GM19351 (cell line): ENCODE results near the gene CGNL1.

ENCODE experiments used
- ATAC-seq: cut with Tn5 transposase; IDR thresholded peaks from one replicate; pipeline ENCODE4 v1.9.1; 2021; ENCODE audit warnings: mild to moderate bottlenecking, moderate library complexity; ENCODE audit not compliant: unreplicated experiment

Gene CGNL1

DNA sequence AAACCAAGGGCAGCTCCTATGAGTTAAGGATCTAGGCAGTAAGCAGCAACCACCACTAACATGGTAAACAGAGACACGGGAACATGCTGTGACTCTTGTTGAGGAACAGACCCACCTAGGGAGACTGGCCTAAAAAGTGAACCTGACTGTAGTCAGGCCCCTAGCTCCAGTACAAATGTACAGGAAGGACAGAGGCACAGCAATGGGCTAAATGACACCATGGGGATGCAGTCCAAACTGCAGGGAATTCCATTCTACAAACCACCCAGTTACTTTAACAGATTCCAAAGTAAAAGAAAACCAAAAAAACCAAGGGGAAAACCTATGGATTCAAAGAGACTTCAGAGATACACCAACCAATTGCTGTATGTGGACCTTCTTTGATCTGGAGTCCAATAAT is 28.2 kb upstream of the CGNL1 start:
- no peak for ATAC-seq

DNA sequence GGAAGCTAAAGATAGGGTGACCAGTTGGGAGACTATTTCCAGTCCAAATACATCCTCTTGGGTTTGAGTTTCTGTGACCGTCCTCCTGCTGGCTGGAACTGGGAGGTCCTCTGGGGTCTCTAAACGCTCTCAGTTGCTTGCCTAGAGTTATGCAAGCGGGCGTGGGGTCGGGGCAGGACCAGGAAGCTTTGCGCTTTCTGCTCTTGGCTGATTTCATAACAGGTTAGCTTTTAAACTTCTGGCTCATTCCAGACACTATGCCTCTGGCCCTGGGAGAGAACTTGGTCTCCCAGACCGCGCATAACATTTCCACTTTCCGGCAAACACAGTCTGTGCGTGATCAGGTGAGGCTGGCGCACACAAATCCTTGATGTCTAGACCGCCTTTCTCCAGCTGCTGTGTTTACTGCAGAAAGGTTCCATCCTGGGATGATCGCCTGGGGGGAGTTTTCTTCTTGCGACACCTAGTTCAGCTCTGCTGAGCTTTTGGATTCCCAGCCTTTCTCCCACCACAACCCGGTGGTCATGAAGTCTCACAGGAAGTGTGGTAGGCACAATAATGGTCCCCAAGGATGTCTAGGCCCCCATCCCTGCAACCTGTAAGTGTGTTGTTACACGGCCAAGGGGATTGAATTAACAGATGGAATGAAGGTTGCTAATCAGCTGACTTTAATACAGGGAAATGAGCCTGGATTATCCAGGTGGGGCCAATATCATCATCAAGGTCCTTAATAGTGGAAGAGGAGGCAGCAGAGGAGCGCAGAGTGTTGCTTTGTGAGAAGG is 23.6 kb upstream of the CGNL1 start:
- no peak for ATAC-seq

DNA sequence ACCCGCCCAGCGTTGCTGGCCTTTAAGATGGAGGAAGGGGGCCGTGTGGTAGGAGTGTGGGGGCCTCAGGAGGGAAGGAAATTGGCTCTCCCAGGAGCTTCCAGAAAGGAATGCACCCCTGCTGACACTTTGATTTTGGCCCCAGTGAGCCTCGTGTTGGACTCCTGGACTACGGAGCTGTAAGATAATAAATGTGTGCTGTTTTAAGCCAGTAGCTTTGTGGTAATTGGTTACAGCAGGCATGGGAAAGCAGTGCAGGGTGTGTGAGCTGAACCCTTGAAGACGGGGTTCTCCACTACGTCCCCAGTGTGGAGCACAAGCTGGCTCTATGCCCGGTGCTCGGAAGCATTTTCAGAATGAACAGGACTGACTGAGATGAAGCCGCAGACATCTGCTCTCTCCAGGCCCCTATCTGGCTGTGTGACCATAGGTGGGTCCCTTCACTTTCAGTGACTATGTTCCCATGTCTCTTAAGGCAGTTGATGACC is 22.9 kb upstream of the CGNL1 start:
- ATAC-seq = no peak

DNA sequence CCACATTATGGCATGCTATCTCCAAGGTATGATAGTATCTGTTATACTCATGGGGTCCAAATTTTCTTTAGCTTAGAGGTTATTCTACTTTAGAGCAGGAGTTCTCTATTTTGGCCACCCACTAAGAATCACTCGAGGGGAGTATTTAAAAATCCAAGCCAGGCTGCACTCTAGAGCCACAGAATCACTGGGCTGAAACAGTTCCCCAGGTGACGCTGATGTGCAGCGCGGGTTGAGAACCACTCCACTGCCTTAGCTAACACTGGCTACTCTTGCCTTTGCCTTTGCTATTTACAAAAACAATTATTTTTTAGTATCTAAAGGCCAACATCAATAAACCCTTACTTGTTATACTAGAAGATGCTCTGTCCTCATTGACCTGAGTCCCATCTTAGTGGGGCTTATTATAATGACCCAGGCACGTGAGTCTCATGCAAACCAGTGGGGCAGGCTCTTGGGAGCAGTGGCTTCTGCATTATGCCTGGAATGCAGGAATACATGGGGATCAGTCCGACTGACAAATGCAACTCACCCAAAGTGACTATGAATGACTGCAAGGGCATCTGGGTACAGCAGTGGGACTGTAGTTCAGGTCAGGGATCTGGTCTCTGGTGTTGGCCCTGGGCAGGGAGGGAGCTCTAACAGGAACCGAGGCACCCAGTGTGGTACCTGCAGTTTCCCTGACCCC is 21.7 kb upstream of the CGNL1 start:
- ATAC-seq = no peak

DNA sequence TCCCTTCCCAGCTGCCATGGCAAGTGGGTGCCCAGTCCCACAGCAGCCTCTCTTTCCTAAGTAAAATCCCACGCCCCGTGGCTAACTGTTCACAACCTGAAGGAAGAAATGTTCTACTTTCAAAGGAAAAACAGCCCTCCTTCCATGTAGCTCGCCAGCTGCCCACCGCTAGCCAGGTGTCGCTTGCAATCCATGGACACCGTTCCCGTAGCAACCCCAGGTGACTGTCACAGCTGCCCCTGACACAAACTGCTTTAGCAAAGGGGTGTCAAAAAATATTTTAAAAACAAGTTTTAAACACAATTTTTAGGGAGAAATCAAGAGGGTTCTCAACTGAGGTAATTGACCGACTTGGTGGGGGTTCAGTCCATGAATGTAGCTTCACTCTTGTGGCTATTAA is 21.0 kb upstream of the CGNL1 start:
- no peak for ATAC-seq

DNA sequence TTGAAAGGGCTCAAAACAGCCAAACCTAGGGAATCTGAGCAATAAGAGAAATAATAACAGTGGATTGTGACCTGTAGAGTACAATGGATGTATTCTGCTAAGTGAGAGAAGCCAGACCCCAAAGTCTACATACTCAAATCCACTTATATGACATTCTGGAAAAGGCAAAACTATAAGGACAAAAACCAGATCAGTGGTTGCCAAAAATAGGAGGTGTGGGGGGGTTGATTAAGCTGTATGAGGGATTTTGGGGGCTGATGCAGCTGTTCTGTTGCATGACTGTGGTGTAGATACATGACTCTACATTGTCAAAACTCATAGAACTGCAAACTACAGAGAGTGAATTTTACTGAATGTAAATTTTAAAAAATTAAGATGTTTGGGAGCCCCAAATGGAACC is 20.1 kb upstream of the CGNL1 start:
- no peak for ATAC-seq

DNA sequence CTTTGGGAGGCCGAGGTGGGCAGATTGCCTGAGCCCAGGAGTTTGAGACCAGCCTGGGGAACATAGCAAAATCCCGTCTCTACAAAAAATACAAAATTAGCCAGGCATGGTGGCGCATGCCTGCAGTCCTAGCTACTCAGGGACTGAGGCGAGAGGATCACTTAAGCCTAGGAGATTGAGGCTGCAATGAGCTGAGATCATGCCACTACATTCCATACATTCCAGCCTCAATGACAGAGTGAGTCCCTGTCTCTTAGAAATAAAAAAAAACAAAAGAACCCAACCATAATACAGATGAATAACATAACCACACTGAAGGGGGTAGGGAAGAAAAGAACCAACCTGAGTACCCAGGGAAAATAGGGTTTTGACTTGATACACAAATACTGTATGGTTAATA is 19.7 kb upstream of the CGNL1 start:
- ATAC-seq = no peak

DNA sequence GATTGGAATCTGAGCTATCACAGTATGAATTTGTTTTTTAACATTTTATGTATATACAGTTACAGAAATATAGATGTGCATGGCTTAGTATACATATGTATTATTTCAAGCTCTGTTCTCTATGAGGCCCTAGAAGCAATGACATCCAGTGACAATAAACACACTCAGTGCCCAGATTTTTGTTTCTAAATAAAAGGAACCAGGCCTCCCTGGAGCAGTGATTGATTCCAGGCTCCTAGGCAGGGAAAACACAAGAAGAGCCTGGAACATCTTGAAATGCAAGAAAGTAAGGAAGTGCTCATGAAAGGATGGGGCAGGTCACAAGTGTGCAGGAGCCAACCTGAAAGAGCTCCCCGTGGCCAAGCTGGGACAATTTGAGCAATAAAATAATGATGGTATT is 18.5 kb upstream of the CGNL1 start:
- no peak for ATAC-seq

DNA sequence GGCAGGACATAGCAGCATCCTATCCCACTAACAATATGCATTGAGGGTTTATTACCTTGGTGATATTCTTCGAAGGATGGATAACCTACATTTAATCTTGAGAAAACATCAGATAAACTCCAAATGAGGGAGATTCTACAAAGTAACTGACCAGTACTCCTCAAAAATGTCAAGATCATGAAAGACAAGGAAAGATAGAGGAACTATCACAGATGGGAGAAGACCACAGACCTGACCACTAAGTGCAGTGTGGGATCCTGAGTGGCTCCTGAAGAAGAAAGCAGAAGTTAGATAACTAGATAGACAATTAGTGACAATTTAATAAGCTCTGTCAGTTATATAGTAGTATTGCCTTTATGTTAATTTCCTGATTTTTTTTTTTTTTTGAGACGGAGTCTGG is 17.7 kb upstream of the CGNL1 start:
- no peak for ATAC-seq

DNA sequence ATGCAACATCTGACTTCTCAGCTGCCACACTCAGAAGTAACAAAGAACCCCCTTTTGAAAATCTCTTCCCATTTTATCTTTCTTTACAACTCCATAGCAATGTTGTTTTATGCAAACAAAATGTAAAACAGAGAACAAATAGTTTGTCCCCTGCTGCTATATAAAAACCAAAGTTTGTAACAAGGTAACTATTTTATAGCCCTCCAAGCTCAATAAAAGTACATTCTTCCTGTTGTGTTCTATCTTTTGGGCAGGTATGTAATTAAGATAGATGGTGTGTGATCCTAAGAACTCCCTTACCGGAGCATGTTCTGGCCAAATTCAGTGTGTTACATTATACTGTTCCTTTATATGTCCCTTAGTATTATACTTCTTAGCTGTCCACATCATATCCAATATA is 12.6 kb upstream of the CGNL1 start:
- no peak for ATAC-seq

DNA sequence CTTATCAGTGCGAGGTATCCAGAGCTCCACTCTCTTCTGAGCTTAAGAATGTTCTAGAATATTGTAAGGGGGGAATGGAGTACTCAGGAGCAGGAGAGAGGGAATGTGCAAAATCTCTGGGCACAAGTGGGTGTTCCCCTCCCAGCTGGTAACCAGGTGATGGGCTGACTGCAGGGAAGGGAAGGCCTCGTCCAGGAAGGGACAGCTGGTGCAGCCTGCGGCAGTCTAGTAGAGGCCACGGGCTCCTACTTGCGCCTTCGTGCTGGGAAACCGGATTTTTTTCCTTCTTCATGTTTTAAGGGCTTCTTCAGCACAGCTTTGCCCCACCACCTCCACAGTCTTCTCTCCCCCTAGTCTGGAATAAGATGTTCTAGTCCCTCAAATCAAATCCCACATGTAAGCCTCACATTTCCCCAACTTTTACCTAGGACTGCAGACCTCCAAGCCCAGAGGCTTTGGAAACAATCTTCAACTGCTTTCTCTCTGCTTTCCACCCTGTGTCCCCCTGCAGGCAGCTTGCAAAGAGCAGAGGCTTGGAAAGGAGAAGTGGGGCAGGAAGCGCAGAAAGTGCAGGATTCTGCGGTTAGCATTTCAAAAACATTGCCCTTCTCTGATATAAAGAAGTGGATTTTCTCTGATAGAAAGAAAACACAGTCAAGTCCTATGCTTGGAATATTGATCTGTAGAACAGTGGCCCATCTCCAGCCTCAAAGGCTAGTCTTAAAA is 11.9 kb upstream of the CGNL1 start:
- ATAC-seq = no peak

DNA sequence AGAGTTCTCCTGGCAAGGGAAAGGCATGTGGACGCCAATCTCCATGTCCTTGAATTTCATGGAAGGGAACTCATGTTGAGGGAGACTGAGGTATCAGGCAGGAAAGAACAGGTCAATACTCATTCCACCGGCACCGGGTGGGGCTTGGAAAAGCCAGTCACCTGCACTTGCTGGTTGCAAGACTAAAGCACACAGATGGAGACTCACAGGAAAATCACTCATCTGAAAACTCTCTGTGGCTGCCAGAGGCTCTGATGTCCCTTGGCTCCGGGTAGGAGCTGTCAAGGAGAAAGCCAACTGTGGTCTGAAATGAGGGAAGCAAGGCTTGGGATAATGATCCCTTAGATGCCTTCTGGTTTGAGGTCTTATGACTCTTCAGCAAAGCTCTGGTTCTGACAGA is 8.7 kb upstream of the CGNL1 start:
- no peak for ATAC-seq

DNA sequence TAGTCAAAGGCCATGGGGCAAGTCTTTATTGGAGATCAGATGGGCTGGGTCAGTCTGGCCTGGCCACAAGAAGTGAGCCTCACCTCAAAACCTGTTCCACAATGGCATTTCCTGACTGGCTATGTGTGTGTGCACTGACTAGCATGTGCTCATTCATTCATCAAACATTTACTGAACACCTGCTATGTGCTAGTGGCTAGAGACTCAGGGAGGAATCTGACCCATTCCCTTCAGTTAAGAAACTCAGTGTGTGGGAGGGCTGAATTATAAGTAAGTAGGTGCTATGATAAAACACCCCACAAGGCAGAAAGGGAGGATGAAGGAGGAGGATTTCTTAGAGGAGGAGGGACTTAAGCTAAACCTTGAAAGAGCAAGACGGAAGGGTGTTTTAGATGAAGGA is 5.4 kb upstream of the CGNL1 start:
- no peak for ATAC-seq

DNA sequence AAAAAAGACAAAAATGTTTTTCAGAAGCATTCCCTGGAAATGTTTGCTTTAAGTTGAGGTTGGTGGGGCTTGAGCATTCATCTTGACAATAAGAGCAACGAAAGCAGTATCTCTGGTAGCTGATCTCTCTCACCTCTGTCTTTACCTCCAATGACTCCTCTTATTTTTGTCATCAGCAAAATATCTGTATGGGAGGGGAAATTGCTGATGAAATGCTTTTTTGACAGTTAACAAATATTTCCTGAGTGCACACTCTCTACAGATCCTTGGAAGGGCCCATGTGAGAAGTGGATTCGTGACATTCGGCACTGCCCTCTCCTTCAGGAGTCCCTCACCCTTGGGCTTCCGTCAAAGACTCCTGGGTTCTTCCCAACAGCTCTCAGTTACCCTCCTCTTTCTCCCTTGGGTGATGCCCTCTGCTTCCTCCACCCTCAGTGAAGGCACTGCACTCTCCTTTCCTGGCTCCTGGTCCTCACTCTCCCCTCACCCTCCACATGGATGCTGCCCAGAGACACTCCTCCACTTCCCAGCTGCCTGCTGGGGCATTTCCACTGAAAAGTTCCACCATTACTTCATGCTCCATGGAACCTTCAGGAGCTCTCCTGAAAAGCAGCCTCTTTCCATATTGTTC is 2.9 kb upstream of the CGNL1 start:
- ATAC-seq = no peak

DNA sequence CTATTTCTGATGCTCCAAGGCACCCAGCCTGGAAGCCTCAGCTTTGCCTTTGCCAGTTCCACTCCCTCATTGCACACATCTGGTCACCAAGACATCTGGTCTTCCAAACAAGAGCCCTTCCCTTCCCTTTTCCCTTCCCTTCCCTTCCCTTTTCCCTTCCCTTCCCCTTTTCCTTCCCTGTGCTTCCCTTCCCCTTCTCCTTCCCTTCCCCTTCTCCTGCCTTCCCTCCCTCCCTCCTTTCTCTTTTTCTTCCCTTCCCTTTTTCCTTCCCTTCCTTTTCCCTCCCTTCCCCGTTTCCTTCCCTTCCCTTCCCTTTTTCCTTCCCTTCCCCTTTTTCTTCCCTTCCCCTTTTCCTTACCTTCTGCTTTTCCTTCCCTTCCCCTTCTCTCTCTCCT is 2.4 kb upstream of the CGNL1 start:
- ATAC-seq = no peak

DNA sequence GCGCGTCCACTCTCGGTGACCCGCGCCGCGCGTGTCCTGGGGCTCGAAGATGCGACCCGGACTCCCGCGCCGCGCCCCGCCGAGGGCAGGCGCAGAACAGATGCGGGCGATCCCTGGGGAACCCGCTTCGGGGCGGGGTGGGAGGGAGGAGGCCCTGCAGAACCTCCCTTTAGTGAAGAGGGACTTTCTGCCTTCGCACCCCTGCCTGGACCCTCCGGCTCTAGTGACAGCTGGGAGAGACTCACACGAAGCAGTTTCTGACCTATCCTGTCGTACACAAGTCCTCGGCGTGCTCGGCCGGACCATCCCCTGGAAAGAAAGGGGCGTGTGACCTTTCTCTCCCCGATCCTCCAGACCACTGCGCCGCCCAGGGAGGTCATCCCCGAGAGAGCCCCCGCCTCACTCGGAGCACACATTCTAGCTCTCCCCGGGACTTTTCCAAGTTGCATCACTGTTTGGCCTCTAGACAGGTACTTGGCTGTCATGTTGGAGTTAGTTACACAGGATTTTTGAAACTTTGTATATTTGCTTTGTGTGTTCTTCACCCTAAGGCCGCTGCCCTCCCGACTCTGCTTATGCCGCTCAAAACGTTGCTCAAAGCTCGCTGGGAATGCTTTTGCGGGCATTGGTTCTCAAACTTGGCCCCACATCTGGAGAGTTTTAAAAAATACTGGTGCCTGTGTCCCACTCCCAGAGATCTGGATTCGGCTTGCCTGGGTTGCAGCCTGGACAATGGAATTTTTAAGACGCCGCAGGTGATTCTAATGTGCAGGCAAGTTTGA is 582 bp downstream of the CGNL1 start:
- ATAC-seq = no peak

DNA sequence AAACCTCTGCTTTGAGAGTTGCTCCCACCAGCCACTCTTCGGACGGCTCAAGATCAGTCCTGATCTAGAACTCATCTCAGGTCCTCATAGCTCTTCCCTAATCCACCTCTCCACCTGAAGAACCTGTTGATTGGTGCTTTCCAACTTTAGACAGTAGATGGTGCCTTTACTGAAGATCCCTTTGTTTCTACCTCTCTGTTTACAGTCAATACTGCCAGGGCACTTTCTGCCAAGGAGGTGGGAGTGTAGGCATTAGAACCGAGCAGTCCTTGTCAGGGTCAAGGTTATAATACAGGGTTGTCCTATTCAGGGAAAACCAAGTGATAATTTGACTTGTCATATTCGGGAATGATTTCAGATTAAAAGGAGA is 1.2 kb downstream of the CGNL1 start:
- no peak for ATAC-seq

DNA sequence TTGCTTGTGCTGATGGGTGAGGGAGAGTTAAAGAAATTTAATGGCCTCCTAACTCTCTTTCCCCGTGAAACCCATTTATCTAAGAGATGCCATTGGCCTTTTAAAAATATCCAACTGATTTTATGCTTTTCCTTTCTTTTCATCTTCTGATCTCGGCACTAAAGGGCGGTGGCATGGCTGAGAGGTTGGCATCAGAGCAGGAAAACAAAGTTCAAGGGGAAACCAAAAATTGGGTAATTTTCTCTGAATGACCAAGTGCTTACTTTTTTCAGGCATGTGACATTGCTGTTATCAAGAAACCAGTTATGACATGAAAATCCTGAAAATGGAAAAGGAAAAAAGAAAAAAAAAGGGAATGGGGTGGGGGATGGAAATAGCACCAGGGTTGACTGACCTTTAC is 3.2 kb downstream of the CGNL1 start:
- ATAC-seq = no peak

DNA sequence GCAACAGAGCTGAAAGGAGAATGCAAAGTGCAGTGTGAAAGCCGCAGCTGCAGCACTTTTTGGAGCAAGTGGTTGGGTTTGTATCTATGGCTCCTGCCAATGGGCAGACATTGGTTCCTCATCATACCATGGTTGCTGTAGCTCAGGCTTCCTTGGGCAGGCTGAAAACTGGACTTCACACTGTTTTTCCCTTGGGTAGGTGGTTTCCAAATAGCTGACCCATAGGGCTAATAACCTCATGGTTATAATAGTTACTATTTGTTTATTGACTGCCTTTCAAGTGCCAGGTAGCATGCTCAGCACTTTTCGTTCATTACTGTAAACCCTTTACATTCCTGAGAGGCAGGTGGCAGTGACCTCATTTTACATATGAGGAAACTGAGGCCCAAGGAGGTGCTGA is 4.5 kb downstream of the CGNL1 start:
- ATAC-seq = no peak

DNA sequence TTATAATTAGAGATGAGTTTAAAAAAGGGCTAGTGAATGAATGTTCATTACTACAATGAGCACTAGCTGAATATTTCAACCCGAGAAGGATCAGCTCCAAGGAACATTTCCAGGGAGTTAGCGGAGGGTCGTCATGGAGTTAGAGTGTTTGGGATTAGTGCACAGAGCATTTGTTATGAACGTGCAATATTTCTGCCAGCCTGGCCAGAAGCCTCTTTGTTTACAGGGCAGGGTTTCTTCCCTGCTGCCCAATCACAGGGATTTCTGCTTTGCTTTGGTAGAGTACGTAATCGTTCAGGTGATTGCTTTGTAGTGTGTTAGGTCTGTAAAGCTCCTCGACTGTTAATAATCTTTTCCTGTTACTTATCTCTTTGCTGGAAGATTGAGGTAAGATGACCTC is 5.9 kb downstream of the CGNL1 start:
- no peak for ATAC-seq

DNA sequence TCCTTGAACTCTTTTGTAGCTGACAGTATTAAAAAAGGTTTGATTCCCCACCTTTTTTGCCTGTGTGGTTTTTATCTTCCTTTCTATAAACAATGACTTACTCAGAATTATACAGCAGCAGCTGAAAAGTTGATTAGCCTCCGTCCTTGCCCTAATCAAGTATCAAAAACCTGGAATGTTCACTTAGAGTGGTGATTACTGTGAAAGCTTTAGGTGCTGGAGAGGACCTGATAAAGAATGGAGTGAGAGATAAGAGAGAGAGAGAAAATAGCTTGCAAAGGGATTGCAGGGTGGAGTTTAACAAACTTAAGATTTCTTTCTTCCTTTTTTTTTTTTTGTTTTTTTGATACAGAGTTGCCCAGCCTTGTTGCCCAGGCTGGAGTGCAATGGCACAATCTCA is 6.7 kb downstream of the CGNL1 start:
- no peak for ATAC-seq
